GM23338 (cell line): ENCODE data around the gene FAM8A1.

Source experiments
- EZH2 ChIP-seq: fragments of 200-600 bp; sonication (generic); IDR thresholded peaks from one replicate; pipeline ENCODE4 v1.8.0; 2017; ENCODE audit warnings: antibody characterized with exemption, mild to moderate bottlenecking, low read depth; ENCODE audit not compliant: unreplicated experiment
- EZH2phosphoT487 ChIP-seq: fragments of 200-600 bp; sonication (generic); IDR thresholded peaks from one replicate; pipeline ENCODE4 v1.8.1; 2018; ENCODE audit warnings: antibody characterized with exemption; ENCODE audit not compliant: unreplicated experiment
- POLR2AphosphoS5 ChIP-seq: IDR thresholded peaks from 2 replicates; pipeline ENCODE4 v1.6.1; 2016; ENCODE audit warnings: antibody characterized with exemption, low read depth
- ZNF114 ChIP-seq: fragments of 250-450 bp; sonication (Bioruptor Pico); IDR thresholded peaks from 2 replicates; pipeline ENCODE4 v1.5.0; 2020; ENCODE audit warnings: mild to moderate bottlenecking, moderate library complexity
- ZNF331 ChIP-seq: fragments of 250-450 bp; sonication (Bioruptor Pico); IDR thresholded peaks from 2 replicates; pipeline ENCODE4 v1.5.0; 2020; ENCODE audit warnings: low read depth, mild to moderate bottlenecking, moderate library complexity
- TF ChIP-seq, protein P1 (sequence below), 2 experiments: fragments of 200-600 bp in 1 of 2; sonication (generic) in 1 of 2; conservative IDR thresholded peaks; 2 replicates each; pipeline versions ENCODE4 v1.5.1 to v1.6.1; 2016 to 2017; ENCODE audit warnings: antibody characterized with exemption in 2 of 2, low read depth in 2 of 2, mild to moderate bottlenecking in 2 of 2, moderate library complexity in 1 of 2
- TF ChIP-seq, protein P2 (sequence below): IDR thresholded peaks from one replicate; pipeline ENCODE4 v1.6.1; 2018; ENCODE audit warnings: antibody characterized with exemption; ENCODE audit not compliant: unreplicated experiment

DNA sequence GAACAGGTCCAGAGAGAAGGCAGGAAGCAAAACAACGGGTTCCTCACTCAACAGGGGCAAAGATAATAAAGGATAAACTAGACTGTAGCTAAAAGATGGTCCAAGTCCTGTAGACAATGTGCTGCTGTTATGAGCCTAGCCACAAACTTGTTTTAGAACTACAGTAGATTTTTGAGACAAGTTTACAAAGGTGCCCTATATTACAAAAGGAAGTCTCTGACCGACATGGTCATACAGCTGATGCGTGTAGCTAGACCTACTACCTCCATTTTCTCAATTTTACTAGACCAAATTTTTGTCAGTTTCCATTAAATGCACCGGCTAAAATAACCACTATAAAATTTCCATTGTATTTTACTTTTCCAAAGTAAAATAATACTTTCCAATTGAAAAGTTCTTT is 11.9 kb downstream of the FAM8A1 start:
- TF ChIP-seq EZH2 = no peak
- TF ChIP-seq, protein P1, sequence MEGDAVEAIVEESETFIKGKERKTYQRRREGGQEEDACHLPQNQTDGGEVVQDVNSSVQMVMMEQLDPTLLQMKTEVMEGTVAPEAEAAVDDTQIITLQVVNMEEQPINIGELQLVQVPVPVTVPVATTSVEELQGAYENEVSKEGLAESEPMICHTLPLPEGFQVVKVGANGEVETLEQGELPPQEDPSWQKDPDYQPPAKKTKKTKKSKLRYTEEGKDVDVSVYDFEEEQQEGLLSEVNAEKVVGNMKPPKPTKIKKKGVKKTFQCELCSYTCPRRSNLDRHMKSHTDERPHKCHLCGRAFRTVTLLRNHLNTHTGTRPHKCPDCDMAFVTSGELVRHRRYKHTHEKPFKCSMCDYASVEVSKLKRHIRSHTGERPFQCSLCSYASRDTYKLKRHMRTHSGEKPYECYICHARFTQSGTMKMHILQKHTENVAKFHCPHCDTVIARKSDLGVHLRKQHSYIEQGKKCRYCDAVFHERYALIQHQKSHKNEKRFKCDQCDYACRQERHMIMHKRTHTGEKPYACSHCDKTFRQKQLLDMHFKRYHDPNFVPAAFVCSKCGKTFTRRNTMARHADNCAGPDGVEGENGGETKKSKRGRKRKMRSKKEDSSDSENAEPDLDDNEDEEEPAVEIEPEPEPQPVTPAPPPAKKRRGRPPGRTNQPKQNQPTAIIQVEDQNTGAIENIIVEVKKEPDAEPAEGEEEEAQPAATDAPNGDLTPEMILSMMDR (conservative IDR thresholded peaks at IDR 0.05; ENCODE audit: low read depth in 2 of 2) = no peak
- TF ChIP-seq, protein P2, sequence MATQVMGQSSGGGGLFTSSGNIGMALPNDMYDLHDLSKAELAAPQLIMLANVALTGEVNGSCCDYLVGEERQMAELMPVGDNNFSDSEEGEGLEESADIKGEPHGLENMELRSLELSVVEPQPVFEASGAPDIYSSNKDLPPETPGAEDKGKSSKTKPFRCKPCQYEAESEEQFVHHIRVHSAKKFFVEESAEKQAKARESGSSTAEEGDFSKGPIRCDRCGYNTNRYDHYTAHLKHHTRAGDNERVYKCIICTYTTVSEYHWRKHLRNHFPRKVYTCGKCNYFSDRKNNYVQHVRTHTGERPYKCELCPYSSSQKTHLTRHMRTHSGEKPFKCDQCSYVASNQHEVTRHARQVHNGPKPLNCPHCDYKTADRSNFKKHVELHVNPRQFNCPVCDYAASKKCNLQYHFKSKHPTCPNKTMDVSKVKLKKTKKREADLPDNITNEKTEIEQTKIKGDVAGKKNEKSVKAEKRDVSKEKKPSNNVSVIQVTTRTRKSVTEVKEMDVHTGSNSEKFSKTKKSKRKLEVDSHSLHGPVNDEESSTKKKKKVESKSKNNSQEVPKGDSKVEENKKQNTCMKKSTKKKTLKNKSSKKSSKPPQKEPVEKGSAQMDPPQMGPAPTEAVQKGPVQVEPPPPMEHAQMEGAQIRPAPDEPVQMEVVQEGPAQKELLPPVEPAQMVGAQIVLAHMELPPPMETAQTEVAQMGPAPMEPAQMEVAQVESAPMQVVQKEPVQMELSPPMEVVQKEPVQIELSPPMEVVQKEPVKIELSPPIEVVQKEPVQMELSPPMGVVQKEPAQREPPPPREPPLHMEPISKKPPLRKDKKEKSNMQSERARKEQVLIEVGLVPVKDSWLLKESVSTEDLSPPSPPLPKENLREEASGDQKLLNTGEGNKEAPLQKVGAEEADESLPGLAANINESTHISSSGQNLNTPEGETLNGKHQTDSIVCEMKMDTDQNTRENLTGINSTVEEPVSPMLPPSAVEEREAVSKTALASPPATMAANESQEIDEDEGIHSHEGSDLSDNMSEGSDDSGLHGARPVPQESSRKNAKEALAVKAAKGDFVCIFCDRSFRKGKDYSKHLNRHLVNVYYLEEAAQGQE = no peak
- TF ChIP-seq ZNF114 (CRISPR knock-in tag) = no peak
- TF ChIP-seq ZNF331 = no peak
- no peak for TF ChIP-seq EZH2phosphoT487
- no peak for TF ChIP-seq POLR2AphosphoS5
